Activated T-cell treated with anti-CD3 and anti-CD28 coated beads, Interleukin-2, amount 50 U/mL, for 4 hours (primary cell): ENCODE data around the gene GZMM. TPM values are rescaled to one million over a fixed set of nuclear protein-coding genes. Genes with fewer than 3 reads are reported as not detected.

Experiments used
- ATAC-seq, 2 donors: fragments of 200-7000 bp; cut with Tn5 transposase; one replicate each; pipeline ENCODE4 v1.10.0; 2021
- DNase-seq: peaks from one replicate; pipeline ENCODE4 v3.0.0-alpha.2; 2020
- H3K27me3 Mint-ChIP-seq: one replicate; pipeline ENCODE4 v1.8.0; 2021; ENCODE audit warnings: low read depth, mixed read lengths
- H3K36me3 Mint-ChIP-seq: one replicate; pipeline ENCODE4 v1.8.0; 2022; ENCODE audit warnings: mixed read lengths; ENCODE audit not compliant: insufficient read depth
- H3K4me1 Mint-ChIP-seq: one replicate; pipeline ENCODE4 v1.8.0; 2021; ENCODE audit warnings: low read depth, mixed read lengths
- H3K4me3 Mint-ChIP-seq: one replicate; pipeline ENCODE4 v1.8.0; 2021; ENCODE audit warnings: mild to moderate bottlenecking, moderate library complexity, mixed read lengths
- H3K9me3 Mint-ChIP-seq: one replicate; pipeline ENCODE4 v1.8.0; 2021; ENCODE audit warnings: mixed read lengths
- total RNA-seq, 3 donors: library from RNA; stranded (reverse); gene quantifications; one replicate each; pipeline ENCODE4 v1.2.1, GENCODE V29; 2021

The GZMM gene
- total RNA-seq, 3 donors from 2014 or later, result 53.2 to 71.8 (median 65.8) TPM

DNA sequence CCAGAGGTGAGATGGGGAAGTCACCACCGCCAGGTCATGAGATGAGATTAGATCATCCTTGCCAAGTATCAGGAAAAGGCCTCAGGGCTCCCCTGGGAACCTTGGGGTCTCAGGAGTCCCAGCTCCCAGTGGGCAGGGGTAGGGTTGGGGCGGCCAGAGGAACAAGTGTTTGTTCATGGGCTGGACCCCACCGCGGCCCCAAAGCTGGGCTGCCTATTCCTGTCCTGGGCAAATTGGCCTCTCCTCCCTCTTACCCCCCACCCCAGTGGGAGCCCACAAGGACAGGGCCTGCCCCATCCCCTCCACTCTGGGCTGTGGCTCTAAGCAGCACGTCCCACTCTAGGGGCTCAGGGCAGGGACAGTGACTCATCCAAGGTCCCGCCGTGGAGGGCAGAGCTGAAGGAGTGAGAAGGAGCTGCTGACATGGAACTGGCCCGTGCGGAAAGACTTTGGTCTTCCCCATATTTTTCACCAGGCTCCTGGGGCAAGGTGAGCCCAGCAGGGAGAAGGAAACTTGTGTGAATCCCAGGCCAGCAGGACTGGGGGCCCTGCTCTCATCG, 41.8 kb downstream of the GZMM start:
- H3K4me1 Mint-ChIP-seq, result peaks cover 6% of the 10 kb centered on the region
- ATAC-seq, result no peak
- H3K4me3 Mint-ChIP-seq, result no peak overlapping the region
- H3K36me3 Mint-ChIP-seq, result no peaks in the 10 kb centered on the region
- H3K9me3 Mint-ChIP-seq, result no peaks in the 10 kb centered on the region
- no peak for DNase-seq
- peaks cover 18% of the 10 kb centered on the region for H3K27me3 Mint-ChIP-seq

DNA sequence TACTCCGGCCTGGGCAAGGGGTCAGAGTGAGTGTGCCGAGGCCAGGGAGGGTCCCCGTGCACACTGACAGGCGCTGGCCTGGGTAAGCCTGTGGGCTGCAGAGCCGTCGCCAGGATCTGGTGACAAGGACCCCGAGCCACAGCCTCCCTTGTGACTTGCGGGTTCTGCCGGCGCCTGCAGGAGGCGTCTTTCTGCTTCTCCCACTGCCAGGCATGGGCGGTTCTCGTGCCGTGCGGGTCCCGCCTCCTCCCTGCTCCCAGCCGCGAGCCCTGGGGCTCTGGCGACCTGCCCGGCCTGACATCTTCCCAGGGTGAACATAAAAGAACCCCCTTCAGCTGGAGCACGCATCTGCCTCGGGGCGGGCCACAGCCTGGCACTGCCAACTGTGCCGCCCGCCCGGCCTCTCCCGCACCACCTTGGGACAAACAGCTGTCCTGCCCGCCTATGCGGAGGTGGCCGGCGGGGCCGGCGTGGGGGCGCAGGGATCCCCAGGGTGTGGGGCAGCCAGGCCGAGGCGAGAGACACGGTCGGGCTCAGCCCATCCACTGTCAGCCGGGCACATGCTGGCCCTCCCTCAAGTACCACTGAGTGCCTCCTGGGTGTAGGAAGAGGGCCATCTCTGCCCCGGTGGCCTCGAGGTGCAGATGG, 44.4 kb downstream of the GZMM start:
- peak overlapping the region; percentile 16 for H3K4me3 Mint-ChIP-seq
- peak; percentile 67 to 68 for ATAC-seq
- peaks cover 27% of the 10 kb centered on the region for H3K27me3 Mint-ChIP-seq
- peak; percentile 49 for DNase-seq
- H3K36me3 Mint-ChIP-seq, result no peaks in the 10 kb centered on the region
- peaks cover 6% of the 10 kb centered on the region for H3K4me1 Mint-ChIP-seq
- H3K9me3 Mint-ChIP-seq, result no peaks in the 10 kb centered on the region

- peaks cover 4% of the 10 kb centered on the region for H3K4me1 Mint-ChIP-seq
- DNase-seq (no peak), ATAC-seq (peak; percentile 7 to 11)
- H3K9me3 Mint-ChIP-seq, result no peaks in the 10 kb centered on the region
- H3K27me3 Mint-ChIP-seq, result peaks cover 25% of the 10 kb centered on the region
- H3K4me3 Mint-ChIP-seq, result no peak overlapping the region
- no peaks in the 10 kb centered on the region for H3K36me3 Mint-ChIP-seq
Measured at GRCh38 chr19:588741-589692, 45.2 kb downstream of the GZMM start.

GRCh38 chr19:589693-590395, 46.0 kb downstream of the GZMM start, which contains the start of gene HCN2:
Gene HCN2, plus strand, starts transcription at chr19:589881. Its CDS starts 65 bp downstream, at chr19:589946.
- Mint-ChIP-seq H3K4me1 (peaks cover 4% of the 10 kb centered on the region), H3K36me3 (no peaks in the 10 kb centered on the region), H3K4me3 (no peak within 1 kb of the TSS), H3K9me3 (no peaks in the 10 kb centered on the region), H3K27me3 (peaks cover 25% of the 10 kb centered on the region)
- peak in 1 of 2 donors; percentile 3 for ATAC-seq
- DNase-seq, result no peak

DNA sequence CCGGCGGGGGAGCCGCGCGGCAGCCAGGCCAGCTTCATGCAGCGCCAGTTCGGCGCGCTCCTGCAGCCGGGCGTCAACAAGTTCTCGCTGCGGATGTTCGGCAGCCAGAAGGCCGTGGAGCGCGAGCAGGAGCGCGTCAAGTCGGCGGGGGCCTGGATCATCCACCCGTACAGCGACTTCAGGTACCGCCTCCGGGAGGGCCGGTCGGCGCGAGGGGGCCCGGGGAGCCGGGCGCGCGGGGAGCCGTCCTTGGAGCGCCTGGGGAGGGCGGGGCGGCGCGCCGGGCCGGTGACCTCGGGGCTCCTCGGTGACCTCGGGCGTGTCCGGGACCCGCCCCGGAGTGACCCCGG, 46.5 kb downstream of the GZMM start:
- Mint-ChIP-seq H3K4me3 (no peak overlapping the region), H3K27me3 (peaks cover 25% of the 10 kb centered on the region)

GRCh38 chr19:590750-591098, 46.9 kb downstream of the GZMM start:
- Mint-ChIP-seq H3K9me3 (no peaks in the 10 kb centered on the region), H3K4me1 (peaks cover 4% of the 10 kb centered on the region), H3K4me3 (no peak overlapping the region), H3K36me3 (no peaks in the 10 kb centered on the region), H3K27me3 (peaks cover 24% of the 10 kb centered on the region)
- no peak for DNase-seq
- no peak for ATAC-seq

More for the DNA sequence above, 46.5 kb downstream of the GZMM start:
- ATAC-seq, result peak; percentile 24 to 36
- H3K4me1 Mint-ChIP-seq, result peaks cover 4% of the 10 kb centered on the region
- H3K36me3 Mint-ChIP-seq, result no peaks in the 10 kb centered on the region
- DNase-seq, result no peak
- no peaks in the 10 kb centered on the region for H3K9me3 Mint-ChIP-seq

DNA sequence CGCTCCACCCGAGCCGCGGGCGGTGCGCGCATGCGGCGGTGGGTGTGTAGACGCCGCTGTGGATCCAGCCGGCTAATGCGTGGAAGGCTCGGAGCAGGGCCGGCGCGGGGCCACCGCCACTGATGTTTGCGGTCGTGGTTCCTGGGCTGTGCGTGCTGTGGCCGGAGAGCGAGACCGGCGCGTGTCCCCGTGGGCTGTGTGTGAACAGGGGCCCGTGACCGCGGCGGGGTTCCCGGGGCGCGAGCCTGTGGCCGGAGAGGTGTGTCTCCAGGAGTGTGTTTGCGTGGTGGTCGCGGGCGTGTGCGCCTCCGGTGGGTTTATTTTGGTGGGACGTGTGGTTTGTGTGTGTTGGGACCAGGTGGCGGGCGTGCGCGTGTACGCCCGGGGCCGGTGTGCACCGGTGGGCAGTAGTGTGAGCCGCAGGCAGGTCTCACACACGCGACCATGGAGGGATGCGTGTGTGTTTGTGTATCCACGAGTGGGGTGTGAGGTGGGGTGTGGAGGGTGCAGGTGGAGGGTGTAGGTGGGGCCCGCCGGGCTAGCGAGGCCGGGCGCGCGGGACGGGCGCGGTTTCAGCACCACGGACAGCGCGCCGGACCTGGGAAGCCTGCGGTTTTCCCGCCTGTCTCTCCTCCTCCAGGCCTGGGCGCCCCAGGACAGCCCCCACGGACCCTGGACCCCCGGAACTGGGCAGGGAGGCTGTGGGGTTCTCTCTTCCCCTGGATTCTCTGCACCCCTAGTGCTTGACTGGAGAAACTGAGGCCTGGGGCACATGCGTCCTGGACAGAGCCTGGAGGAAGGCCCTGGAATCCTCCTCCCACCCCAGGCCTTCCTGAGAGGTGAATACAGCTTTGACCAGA, 47.5 kb downstream of the GZMM start:
- Mint-ChIP-seq H3K36me3 (no peaks in the 10 kb centered on the region), H3K27me3 (peaks cover 18% of the 10 kb centered on the region), H3K9me3 (no peaks in the 10 kb centered on the region), H3K4me1 (peaks cover 4% of the 10 kb centered on the region), H3K4me3 (peak overlapping the region; percentile 13)
- ATAC-seq (no peak), DNase-seq (no peak)

DNA sequence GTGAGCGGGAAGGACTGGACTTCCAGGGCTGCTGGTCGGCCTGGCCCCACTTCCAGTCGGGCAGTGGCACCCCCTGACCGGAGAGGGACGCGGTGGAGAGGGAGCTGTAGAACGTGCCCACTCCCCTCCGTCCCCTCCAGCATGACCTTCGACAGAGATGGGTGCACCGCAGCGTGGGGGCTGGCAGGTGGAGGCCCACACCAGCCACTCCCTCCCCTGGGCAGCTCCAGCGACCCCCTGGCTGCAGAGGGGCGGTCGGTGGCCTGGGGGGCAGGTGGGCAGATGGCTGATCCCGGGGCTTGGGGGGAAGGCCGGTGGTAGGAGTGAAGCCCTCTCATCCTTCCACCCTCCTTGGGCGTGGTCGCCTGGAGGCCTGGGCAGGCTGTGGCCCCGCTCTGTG, 48.2 kb downstream of the GZMM start:
- no peaks in the 10 kb centered on the region for H3K9me3 Mint-ChIP-seq
- no peaks in the 10 kb centered on the region for H3K36me3 Mint-ChIP-seq
- H3K4me3 Mint-ChIP-seq, result no peak overlapping the region
- H3K27me3 Mint-ChIP-seq, result peaks cover 17% of the 10 kb centered on the region
- H3K4me1 Mint-ChIP-seq, result peaks cover 4% of the 10 kb centered on the region
- DNase-seq (no peak), ATAC-seq (no peak)

GRCh38 chr19:593055-593454, 49.2 kb downstream of the GZMM start:
- Mint-ChIP-seq H3K4me3 (no peak overlapping the region), H3K4me1 (peaks cover 2% of the 10 kb centered on the region), H3K36me3 (no peaks in the 10 kb centered on the region), H3K9me3 (no peaks in the 10 kb centered on the region), H3K27me3 (peaks cover 16% of the 10 kb centered on the region)
- no peak for DNase-seq
- ATAC-seq, result no peak

DNA sequence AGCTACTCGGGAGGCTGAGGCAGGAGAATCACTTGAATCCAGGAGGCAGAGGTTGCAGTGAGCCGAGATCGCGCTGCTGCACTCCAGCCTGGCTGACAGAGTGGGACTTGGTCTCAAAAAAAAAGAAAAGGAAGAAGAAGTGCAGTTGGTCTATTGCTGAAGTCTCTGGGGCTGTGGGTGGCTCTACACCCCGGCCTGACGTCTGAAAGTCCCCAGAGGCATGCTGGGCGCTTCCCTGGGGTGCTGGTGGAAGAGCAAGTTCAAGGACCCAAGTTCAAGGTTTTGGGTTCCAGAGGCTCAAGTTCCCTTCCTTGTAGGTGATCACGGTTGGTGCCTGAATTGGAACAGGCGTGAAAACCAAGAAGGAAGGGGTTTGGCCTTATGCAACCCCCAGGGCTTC, 49.7 kb downstream of the GZMM start:
- peaks cover 2% of the 10 kb centered on the region for H3K4me1 Mint-ChIP-seq
- H3K4me3 Mint-ChIP-seq, result no peak overlapping the region
- H3K27me3 Mint-ChIP-seq, result peaks cover 14% of the 10 kb centered on the region
- H3K9me3 Mint-ChIP-seq, result no peaks in the 10 kb centered on the region
- no peaks in the 10 kb centered on the region for H3K36me3 Mint-ChIP-seq
- ATAC-seq (no peak), DNase-seq (no peak)

DNA sequence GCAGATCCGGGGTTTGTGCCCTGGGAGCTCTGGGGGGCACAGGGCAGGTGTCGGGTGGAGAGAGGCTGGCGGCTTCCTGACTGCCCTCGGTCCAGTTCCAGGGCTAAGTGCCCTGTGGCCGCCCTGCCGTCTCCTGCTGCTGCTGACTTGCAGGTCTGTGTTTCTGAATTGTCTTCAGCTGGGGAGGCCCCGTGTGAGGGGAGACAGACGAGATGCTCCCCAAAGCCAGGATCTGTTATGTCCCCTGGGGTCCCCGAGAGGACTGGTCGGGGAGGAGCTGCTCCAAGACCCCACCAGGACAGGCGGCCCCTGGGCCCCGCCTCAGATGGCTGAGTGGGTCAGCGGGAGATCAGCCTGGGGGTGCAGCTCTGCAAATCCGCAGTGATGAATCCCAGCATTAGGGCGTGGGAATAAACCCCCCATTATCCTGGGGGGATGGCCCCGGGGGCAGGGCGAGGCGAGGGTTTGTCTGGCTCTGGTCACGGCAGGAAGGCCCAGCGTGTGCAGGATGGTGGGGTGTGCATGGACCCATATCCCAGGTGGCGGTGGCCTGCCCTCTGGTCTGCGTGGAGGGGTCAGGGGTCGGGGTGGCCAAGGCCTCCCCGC, 50.5 kb downstream of the GZMM start:
- Mint-ChIP-seq H3K4me3 (no peak overlapping the region), H3K27me3 (peaks cover 12% of the 10 kb centered on the region), H3K36me3 (no peaks in the 10 kb centered on the region), H3K9me3 (no peaks in the 10 kb centered on the region), H3K4me1 (no peaks in the 10 kb centered on the region)
- ATAC-seq, result peak in 1 of 2 donors; percentile 3
- no peak for DNase-seq

GRCh38 chr19:595326-596262, 51.7 kb downstream of the GZMM start:
- Mint-ChIP-seq H3K27me3 (peaks cover 10% of the 10 kb centered on the region), H3K4me1 (no peaks in the 10 kb centered on the region), H3K9me3 (no peaks in the 10 kb centered on the region), H3K36me3 (no peaks in the 10 kb centered on the region), H3K4me3 (no peak overlapping the region)
- DNase-seq, result no peak
- no peak for ATAC-seq
